Natural killer cell (primary cell): ENCODE measurements around the gene ANO8. TPM values are rescaled to one million over a fixed set of nuclear protein-coding genes. Genes with fewer than 3 reads are reported as not detected.

Source experiments
- ATAC-seq, 3 donors: fragments of 150-1000 bp in 2 of 3; fragments of 200-7000 bp in 1 of 3; cut with Tn5 transposase; 1 replicate in 1 of 3; 2 replicates in 2 of 3; pipeline ENCODE4 v1.10.0; 2021; ENCODE audit warnings: mild to moderate bottlenecking in 2 of 3, moderate library complexity in 2 of 3
- DNase-seq, 2 donors: peaks; one replicate each; pipeline versions ENCODE4 v3.0.0 to v3.0.0-alpha.2; 2013 to 2021; ENCODE audit warnings: mixed read lengths in 1 of 2
- H3K27ac ChIP-seq: one replicate; pipeline ENCODE4 v1.5.1; 2013; ENCODE audit warnings: mild to moderate bottlenecking, low read length
- H3K27me3 ChIP-seq: one replicate; pipeline ENCODE4 v1.6.1; 2013; ENCODE audit warnings: low read length; ENCODE audit not compliant: control insufficient read depth, insufficient read depth
- H3K36me3 ChIP-seq: one replicate; pipeline ENCODE4 v1.6.1; 2013; ENCODE audit warnings: low read length; ENCODE audit not compliant: control insufficient read depth, insufficient read depth
- H3K4me1 ChIP-seq: one replicate; pipeline ENCODE4 v1.6.1; 2013; ENCODE audit warnings: low read length; ENCODE audit not compliant: control insufficient read depth, insufficient read depth
- H3K4me3 ChIP-seq: one replicate; pipeline ENCODE4 v1.5.1; 2013; ENCODE audit warnings: low read length
- H3K9me3 ChIP-seq: one replicate; pipeline ENCODE4 v1.6.1; 2013; ENCODE audit warnings: low read length; ENCODE audit not compliant: control insufficient read depth, insufficient read depth
- H3K27ac Mint-ChIP-seq, 2 donors: one replicate each; pipeline ENCODE4 v1.8.0; 2022; ENCODE audit warnings: mild to moderate bottlenecking in 2 of 2, mixed read lengths in 2 of 2, moderate library complexity in 1 of 2
- H3K27me3 Mint-ChIP-seq, 2 donors: one replicate each; pipeline ENCODE4 v1.8.0; 2022; ENCODE audit warnings: low read depth in 2 of 2, mixed read lengths in 2 of 2
- H3K36me3 Mint-ChIP-seq: one replicate; pipeline ENCODE4 v1.8.0; 2022; ENCODE audit warnings: mixed read lengths
- H3K4me1 Mint-ChIP-seq, 2 donors: one replicate each; pipeline ENCODE4 v1.8.0; 2022; ENCODE audit warnings: mixed read lengths in 2 of 2
- H3K4me3 Mint-ChIP-seq: one replicate; pipeline ENCODE4 v1.8.0; 2022; ENCODE audit warnings: mild to moderate bottlenecking, moderate library complexity, mixed read lengths
- H3K9me3 Mint-ChIP-seq, 2 donors: one replicate each; pipeline ENCODE4 v1.8.0; 2022; ENCODE audit warnings: mixed read lengths in 2 of 2
- WGBS: methylation state at CpG from one replicate; pipeline ENCODE4 v1.1.7; 2013; ENCODE audit warnings: missing lambda C conversion rate; ENCODE audit not compliant: insufficient coverage; 5-methylcytosine and 5-hydroxymethylcytosine counted together
- intact Hi-C: fragments of 100-400 bp; cut with micrococcal nuclease; formaldehyde crosslinking; loops from one replicate; pipeline ENCODE4 v1.14.2; 2022
- total RNA-seq, 4 donors: library from RNA; stranded (reverse); fragments of 120-200 nt in 1 of 4; gene quantifications; one replicate each; pipeline versions ENCODE4 v1.2.3 to v1.2.4, GENCODE V29; 2013 to 2022
- TF ChIP-seq, protein P1 (sequence below): fragments of 200-600 bp; IDR thresholded peaks from one replicate; pipeline ENCODE4 v1.8.0; 2022; ENCODE audit warnings: antibody characterized with exemption

ANO8 gene
- total RNA-seq, 3 donors from 2014 or later (not counting 1 experiment from before 2014, with no cell fraction given), result 18.5 to 24.7 (median 19.1) TPM

DNA sequence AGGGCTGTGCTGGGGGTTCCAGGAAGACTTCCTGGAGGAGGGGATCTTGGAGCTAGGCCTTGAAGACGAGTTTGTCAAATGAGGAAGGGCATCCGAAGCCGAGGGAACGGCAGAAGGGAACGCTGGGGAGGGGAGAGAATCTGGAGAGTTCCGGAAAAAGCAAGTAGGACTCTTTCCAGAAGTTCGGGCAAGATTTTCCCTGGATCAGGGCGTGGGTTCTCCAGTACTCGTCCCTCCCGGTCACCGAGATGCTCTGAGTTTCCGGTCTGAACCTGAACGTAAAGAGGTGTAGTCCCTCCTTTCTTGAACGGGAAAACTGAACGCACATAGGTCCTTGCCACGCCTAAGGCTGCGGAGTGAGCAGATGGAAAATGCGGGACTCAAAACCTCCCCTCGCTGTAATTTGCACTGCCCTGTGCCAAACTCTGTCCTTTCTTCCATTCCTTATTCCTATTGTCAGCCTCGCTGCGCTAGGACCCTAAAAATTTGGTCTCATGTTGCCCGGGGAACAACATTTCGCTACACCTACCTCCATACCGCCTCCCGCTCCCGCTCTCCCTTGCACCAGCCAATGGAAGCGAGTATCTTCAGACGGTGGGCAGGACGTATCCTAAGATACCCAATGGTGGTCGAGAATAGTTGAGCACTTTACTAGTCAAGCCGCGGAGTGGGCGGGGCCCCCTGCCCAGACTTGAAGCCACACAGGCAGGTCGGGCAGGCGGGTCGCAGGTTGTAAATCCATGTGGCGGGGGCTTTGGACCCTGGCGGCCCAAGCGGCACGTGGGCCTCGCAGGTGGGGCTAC lies 2.4 kb upstream of the ANO8 start, which contains the start of gene GTPBP3:
TSS of gene GTPBP3 (plus strand) at position 682 of the 803 bp plus-strand sequence. CDS start at position 741, 59 bp downstream.
- peaks cover 9% of the 10 kb centered on the region for H3K36me3 ChIP-seq
- 0% methylated on average over 41 of the region's 41 CpGs for WGBS
- ATAC-seq (peak; percentile 86 to 98 (median 90)), DNase-seq (peak; percentile 93 to 98)
- Mint-ChIP-seq H3K9me3 (no peaks in the 10 kb centered on the region), H3K27ac (peak within 1 kb of the TSS; percentile 88 to 93), H3K4me1 (peaks cover 25 to 40% of the 10 kb centered on the region in 2 donors), H3K4me3 (peak within 1 kb of the TSS; percentile 93), H3K36me3 (no peaks in the 10 kb centered on the region), H3K27me3 (no peaks in the 10 kb centered on the region)
- H3K9me3 ChIP-seq, result no peaks in the 10 kb centered on the region
- peak within 1 kb of the TSS; percentile 78 for H3K27ac ChIP-seq
- TF ChIP-seq, protein P1, sequence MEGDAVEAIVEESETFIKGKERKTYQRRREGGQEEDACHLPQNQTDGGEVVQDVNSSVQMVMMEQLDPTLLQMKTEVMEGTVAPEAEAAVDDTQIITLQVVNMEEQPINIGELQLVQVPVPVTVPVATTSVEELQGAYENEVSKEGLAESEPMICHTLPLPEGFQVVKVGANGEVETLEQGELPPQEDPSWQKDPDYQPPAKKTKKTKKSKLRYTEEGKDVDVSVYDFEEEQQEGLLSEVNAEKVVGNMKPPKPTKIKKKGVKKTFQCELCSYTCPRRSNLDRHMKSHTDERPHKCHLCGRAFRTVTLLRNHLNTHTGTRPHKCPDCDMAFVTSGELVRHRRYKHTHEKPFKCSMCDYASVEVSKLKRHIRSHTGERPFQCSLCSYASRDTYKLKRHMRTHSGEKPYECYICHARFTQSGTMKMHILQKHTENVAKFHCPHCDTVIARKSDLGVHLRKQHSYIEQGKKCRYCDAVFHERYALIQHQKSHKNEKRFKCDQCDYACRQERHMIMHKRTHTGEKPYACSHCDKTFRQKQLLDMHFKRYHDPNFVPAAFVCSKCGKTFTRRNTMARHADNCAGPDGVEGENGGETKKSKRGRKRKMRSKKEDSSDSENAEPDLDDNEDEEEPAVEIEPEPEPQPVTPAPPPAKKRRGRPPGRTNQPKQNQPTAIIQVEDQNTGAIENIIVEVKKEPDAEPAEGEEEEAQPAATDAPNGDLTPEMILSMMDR, result no peak
- peak within 1 kb of the TSS; percentile 72 for H3K4me3 ChIP-seq
- H3K27me3 ChIP-seq, result no peaks in the 10 kb centered on the region
- intact Hi-C loops, result loop anchor here (1.0 to 10.0 kb wide), 4 partner anchors 28 to 70 kb away; partner anchors contain the start of genes BABAM1, BST2 and DDA1
- peaks cover 40% of the 10 kb centered on the region for H3K4me1 ChIP-seq

DNA sequence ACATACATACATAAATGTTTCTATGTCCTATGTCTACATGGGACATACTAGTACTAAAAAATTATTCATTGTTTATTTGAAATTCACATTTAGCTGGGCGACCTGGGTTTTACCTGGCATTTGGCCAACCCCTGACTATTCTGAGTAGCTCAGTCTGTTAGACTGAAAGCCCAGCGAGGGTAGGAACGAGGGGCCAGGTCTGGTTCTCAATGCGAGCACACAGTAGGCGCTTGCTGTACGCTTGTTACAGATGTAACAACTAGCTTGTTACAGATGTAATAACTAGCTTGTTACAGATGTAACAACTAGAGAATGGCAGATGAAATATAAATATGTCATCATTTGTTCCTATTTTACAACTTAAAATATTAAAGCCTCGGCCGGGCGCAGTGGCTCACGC lies 920 bp upstream of the ANO8 start:
- peak in 1 of 2 donors; percentile 28 for DNase-seq
- Mint-ChIP-seq H3K4me1 (peaks cover 25 to 44% of the 10 kb centered on the region in 2 donors), H3K9me3 (no peaks in the 10 kb centered on the region), H3K4me3 (peak overlapping the region; percentile 92), H3K27ac (peak overlapping the region in 1 of 2 donors; percentile 46), H3K36me3 (no peaks in the 10 kb centered on the region), H3K27me3 (no peaks in the 10 kb centered on the region)
- ATAC-seq, result no peak
- WGBS, result 80% methylated on average over 10 of the region's 10 CpGs
- H3K4me1 ChIP-seq, result peaks cover 40% of the 10 kb centered on the region
- intact Hi-C loops, result loop anchor here (5.0 to 10.0 kb wide), 2 partner anchors 43 to 69 kb away; partner anchors contain the start of gene BST2
- H3K4me3 ChIP-seq, result no peak overlapping the region
- TF ChIP-seq, protein P1, result no peak
- no peaks in the 10 kb centered on the region for H3K36me3 ChIP-seq
- H3K9me3 ChIP-seq, result no peaks in the 10 kb centered on the region
- H3K27me3 ChIP-seq, result no peaks in the 10 kb centered on the region
- H3K27ac ChIP-seq, result no peak overlapping the region

DNA sequence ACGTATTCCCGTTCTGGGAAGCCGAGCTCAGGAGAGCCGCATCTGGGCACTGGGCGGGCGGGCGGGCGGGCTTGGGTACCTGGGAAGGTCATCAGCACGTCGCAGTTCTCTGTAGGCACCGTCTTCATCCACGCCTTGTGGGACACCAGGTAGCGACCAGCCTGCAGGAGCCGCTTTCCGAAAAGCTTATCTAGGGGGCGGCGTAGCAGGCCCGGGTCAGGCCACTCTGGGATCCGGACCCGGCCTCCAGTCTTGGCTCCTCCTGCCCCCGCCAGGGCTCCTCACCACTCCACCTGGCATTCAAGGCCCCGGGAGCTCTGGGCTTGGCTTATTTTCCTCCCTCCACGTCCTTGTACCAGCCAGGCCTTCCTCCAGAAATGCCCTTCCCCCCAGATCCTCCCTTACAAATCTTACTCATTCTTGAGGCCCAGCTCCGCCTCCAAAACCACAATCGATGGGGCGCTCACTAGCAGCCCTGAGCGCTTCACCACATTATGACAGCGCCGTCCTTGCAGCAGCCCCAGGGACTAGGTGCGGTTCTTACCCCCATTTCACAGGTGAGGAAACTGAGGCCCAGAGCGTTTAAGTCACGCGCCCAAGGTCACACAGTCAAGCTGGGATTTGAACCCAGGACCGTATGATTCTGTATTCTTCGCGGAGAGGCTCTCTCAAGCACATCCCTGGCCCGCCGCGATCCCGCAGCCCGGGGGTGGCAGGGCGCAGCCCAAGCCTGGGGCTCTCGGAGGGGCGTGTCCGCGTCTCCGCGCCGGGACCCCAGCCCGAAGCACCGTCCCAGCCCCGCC lies 843 bp downstream of the ANO8 start:
- DNase-seq (peak; percentile 50 to 81), ATAC-seq (peak in 1 of 3 donors; percentile 27)
- peak overlapping the region in 1 of 2 donors; percentile 88 for H3K27ac Mint-ChIP-seq
- H3K27me3 Mint-ChIP-seq, result no peaks in the 10 kb centered on the region
- H3K4me3 ChIP-seq, result peak overlapping the region; percentile 45
- H3K4me1 ChIP-seq, result peaks cover 54% of the 10 kb centered on the region
- peaks cover 25 to 57% of the 10 kb centered on the region in 2 donors for H3K4me1 Mint-ChIP-seq
- no peaks in the 10 kb centered on the region for H3K9me3 Mint-ChIP-seq
- H3K27me3 ChIP-seq, result no peaks in the 10 kb centered on the region
- TF ChIP-seq, protein P1, result no peak
- H3K36me3 ChIP-seq, result no peaks in the 10 kb centered on the region
- H3K36me3 Mint-ChIP-seq, result no peaks in the 10 kb centered on the region
- intact Hi-C loops, result loop anchor here (10.0 kb wide), 1 partner anchor 71 kb away; the partner anchor contains the start of gene BST2
- WGBS, result 38% methylated on average over 52 of the region's 52 CpGs
- H3K27ac ChIP-seq, result no peak overlapping the region
- peak overlapping the region; percentile 79 for H3K4me3 Mint-ChIP-seq
- H3K9me3 ChIP-seq, result no peaks in the 10 kb centered on the region
